ENCODE data around the gene MRPL27. TPM values are rescaled to one million over a fixed set of nuclear protein-coding genes. Genes with fewer than 3 reads are reported as not detected.
"Not testable (repeated sequence)": the region's sequence is repeated elsewhere in the genome, so short reads cannot be mapped to it uniquely, and the experiment has no call there.

Gene MRPL27
- total RNA-seq, 6 donors from 2014 or later: 7.3 to 59.1 (median 50.6) TPM

- H3K4me3 ChIP-seq: no peak overlapping the region
- peaks cover 20 to 30% (median 24%) of the 10 kb centered on the region in 4 donors for H3K4me1 ChIP-seq
- ATAC-seq (ENCODE audit: low FRiP score in 2 of 2): no peak
Measured at GRCh38 chr17:50344731-50345365, 28.1 kb downstream of the MRPL27 start.

DNA sequence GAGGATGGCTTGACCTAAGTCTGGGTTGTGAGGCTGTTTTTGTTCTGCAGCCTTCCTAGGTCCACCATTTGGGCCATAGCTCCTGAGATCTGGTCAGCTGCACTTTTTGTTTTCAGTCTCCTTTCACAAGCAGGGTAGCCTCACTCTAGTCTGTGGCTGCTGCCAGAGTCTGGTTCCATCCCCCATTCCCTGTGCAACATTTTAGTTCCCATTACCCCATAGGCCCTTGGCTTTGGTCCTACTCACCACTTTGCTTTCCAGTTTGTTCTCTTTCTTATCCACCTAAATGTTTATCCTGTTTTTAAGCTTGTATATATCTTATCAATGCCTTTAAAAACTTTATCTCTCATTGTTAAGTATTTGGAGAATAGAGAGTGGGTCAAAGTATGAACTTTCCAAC, 33.6 kb downstream of the MRPL27 start:
- no peak overlapping the region for H3K27ac ChIP-seq

More at GRCh38 chr17:50344731-50345365, 28.1 kb downstream of the MRPL27 start:
- Histone ChIP-seq H3K9me3 (no peaks in the 10 kb centered on the region), H3K36me3 (no peaks in the 10 kb centered on the region), H3K27ac (peak overlapping the region in 1 of 4 donors; percentile 37), H3K27me3 (no peaks in the 10 kb centered on the region)
- TF ChIP-seq POLR2AphosphoS5 (IDR thresholded peaks at IDR 0.05) (no peak), EP300 (IDR thresholded peaks at IDR 0.05) (no peak), POLR2A (IDR thresholded peaks at IDR 0.05) (no peak)
- TF ChIP-seq, protein P1, sequence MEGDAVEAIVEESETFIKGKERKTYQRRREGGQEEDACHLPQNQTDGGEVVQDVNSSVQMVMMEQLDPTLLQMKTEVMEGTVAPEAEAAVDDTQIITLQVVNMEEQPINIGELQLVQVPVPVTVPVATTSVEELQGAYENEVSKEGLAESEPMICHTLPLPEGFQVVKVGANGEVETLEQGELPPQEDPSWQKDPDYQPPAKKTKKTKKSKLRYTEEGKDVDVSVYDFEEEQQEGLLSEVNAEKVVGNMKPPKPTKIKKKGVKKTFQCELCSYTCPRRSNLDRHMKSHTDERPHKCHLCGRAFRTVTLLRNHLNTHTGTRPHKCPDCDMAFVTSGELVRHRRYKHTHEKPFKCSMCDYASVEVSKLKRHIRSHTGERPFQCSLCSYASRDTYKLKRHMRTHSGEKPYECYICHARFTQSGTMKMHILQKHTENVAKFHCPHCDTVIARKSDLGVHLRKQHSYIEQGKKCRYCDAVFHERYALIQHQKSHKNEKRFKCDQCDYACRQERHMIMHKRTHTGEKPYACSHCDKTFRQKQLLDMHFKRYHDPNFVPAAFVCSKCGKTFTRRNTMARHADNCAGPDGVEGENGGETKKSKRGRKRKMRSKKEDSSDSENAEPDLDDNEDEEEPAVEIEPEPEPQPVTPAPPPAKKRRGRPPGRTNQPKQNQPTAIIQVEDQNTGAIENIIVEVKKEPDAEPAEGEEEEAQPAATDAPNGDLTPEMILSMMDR (IDR thresholded peaks at IDR 0.05): no peak
- no peak for DNase-seq
- WGBS, 2 donors: 62 to 75% methylated on average over 6 to 13 of the region's 13 CpGs

DNA sequence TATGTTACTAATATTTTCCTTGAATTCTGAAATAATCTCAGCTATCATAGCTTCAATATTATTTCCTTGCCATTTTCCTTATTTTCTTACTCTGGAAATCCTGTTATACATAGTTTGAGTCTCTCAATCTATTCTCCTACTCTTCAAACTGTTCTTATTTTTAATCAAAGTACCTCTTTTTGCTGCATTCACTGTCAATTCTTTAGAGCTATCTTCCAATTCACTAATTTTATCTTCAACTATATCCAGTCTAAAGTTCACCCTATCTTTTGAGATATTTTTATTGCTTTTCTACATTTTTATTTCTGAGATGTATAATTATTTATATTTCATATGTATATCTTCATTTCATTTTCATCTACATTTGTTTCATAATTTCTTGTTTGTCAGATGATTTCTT, 34.3 kb downstream of the MRPL27 start:
- Histone ChIP-seq H3K9me3 (no peaks in the 10 kb centered on the region), H3K4me3 (no peak overlapping the region), H3K4me1 (no peaks in the 10 kb centered on the region), H3K27ac (no peak overlapping the region), H3K27me3 (no peaks in the 10 kb centered on the region), H3K36me3 (no peaks in the 10 kb centered on the region)
- DNase-seq (no peak), ATAC-seq (ENCODE audit: low FRiP score in 2 of 2) (no peak)
- TF ChIP-seq, protein P1 (IDR thresholded peaks at IDR 0.05): no peak
- no peak for TF ChIP-seq POLR2A (IDR thresholded peaks at IDR 0.05)
- TF ChIP-seq EP300 (IDR thresholded peaks at IDR 0.05): no peak
- TF ChIP-seq POLR2AphosphoS5 (IDR thresholded peaks at IDR 0.05): no peak

More for the DNA sequence above, 33.6 kb downstream of the MRPL27 start:
- Histone ChIP-seq H3K4me1 (no peaks in the 10 kb centered on the region), H3K27me3 (no peaks in the 10 kb centered on the region), H3K4me3 (no peak overlapping the region), H3K36me3 (no peaks in the 10 kb centered on the region), H3K9me3 (no peaks in the 10 kb centered on the region)
- DNase-seq: no peak
- ATAC-seq (ENCODE audit: low FRiP score in 2 of 2): no peak
- TF ChIP-seq POLR2AphosphoS5 (IDR thresholded peaks at IDR 0.05) (no peak), EP300 (IDR thresholded peaks at IDR 0.05) (no peak)
- TF ChIP-seq, protein P1 (IDR thresholded peaks at IDR 0.05): no peak

- H3K9me3 ChIP-seq: no peaks in the 10 kb centered on the region
- no peak overlapping the region for H3K4me3 ChIP-seq
- no peaks in the 10 kb centered on the region for H3K27me3 ChIP-seq
- ATAC-seq (ENCODE audit: low FRiP score in 2 of 2): no peak
- no peak overlapping the region for H3K27ac ChIP-seq
- no peaks in the 10 kb centered on the region for H3K4me1 ChIP-seq
- DNase-seq: no peak
- H3K36me3 ChIP-seq: no peaks in the 10 kb centered on the region
- WGBS, 2 donors: 94 to 95% methylated on average over 2 of the region's 2 CpGs
- TF ChIP-seq POLR2A (IDR thresholded peaks at IDR 0.05) (no peak), POLR2AphosphoS5 (IDR thresholded peaks at IDR 0.05) (no peak), EP300 (IDR thresholded peaks at IDR 0.05) (no peak)
- TF ChIP-seq, protein P1 (IDR thresholded peaks at IDR 0.05): no peak
Measured at GRCh38 chr17:50337956-50338355, 35.0 kb downstream of the MRPL27 start.

DNA sequence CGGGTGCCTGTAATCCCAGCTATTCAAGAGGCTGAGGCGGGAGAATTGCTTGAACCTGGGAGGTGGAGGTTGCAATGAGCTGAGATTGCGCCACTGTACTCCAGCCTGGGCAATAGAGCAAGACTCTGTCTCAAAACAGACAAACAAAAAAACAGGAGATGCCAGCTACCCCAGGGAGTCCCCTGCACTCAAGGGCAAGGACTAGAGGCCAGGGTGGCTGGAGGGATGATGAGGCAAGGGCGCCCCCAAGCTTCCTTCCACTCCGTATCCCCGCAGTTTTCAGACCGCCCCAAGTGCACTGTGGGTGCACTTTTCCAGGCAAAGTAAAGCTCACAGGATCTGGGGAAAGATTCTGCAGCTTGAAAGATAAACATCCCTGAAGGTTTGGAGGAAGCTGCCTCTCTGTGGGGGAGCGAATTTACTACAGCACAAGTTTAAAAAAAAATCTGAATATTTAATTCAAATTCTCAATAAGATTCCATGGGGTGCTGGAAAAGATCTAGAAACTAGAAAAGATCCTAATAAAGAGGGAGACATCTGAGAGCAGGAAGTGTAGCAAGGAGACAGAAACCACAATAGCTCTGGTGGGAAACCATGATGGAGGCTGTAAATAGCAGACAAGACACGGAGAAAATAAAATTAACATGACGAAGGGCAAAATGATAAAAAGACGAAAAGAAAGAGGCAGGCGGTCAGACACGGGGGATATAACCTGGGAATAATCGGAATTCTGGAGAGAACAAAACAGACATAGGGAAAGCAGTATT, 39.5 kb downstream of the MRPL27 start:
- not testable (repeated sequence) for H3K27me3 ChIP-seq; H3K27ac ChIP-seq; H3K4me3 ChIP-seq; ATAC-seq (ENCODE audit: low FRiP score in 2 of 2); H3K9me3 ChIP-seq; H3K36me3 ChIP-seq; DNase-seq; H3K4me1 ChIP-seq
- WGBS, 2 donors: 47 to 58% methylated on average over 14 of the region's 14 CpGs

All from upper lobe of left lung (tissue), 6 donors.